GM18951 (cell line): ENCODE measurements around the gene RUFY2.

Experiments used
- POLR2A ChIP-seq: IDR thresholded peaks from 4 replicates; pipeline ENCODE4 v1.6.1; 2011; ENCODE audit warnings: mild to moderate bottlenecking; ENCODE audit not compliant: insufficient read length, insufficient read depth; ENCODE audit errors: extremely low read depth
- in situ Hi-C: fragments of 300-500 bp; cut with MboI; formaldehyde crosslinking; loops from one replicate; pipeline ENCODE4 v1.12.0; 2022; ENCODE audit warnings: low sequenced_read_pairs, mixed read lengths, inconsistent platforms; ENCODE audit not compliant: unreplicated experiment

Gene RUFY2

GRCh38 chr10:68296843-68297663 lies 110.0 kb downstream of the RUFY2 start:
- no peak for TF ChIP-seq POLR2A
- in situ Hi-C loops = no loop called here
